Mucosa of stomach (tissue), 1 donor: ENCODE measurements around the gene CHD2.
"Not testable (repeated sequence)": the region's sequence is repeated elsewhere in the genome, so short reads cannot be mapped to it uniquely, and the experiment has no call there.

Experiments
- H3K27me3 ChIP-seq: one replicate; pipeline ENCODE4 v1.7.0; 2013; ENCODE audit warnings: mild to moderate bottlenecking, low read length; ENCODE audit not compliant: control insufficient read depth, insufficient read depth
- H3K36me3 ChIP-seq: one replicate; pipeline ENCODE4 v1.7.0; 2013; ENCODE audit warnings: low read length; ENCODE audit not compliant: control insufficient read depth, insufficient read depth
- H3K4me1 ChIP-seq: one replicate; pipeline ENCODE4 v1.7.0; 2013; ENCODE audit warnings: mild to moderate bottlenecking, low read length; ENCODE audit not compliant: control insufficient read depth, insufficient read depth
- H3K4me3 ChIP-seq: one replicate; pipeline ENCODE4 v1.7.0; 2013; ENCODE audit warnings: low read length
- H3K9ac ChIP-seq: one replicate; pipeline ENCODE4 v1.7.0; 2013; ENCODE audit warnings: mild to moderate bottlenecking, low read length, moderate library complexity
- H3K9me3 ChIP-seq: one replicate; pipeline ENCODE4 v1.7.0; 2013; ENCODE audit warnings: mild to moderate bottlenecking, low read length, moderate library complexity; ENCODE audit not compliant: control insufficient read depth
- donor health status: Pancreatic carcinoma.

Gene CHD2

GRCh38 chr15:93039562-93040287 is 139.6 kb downstream of the CHD2 start:
- not testable (repeated sequence) for H3K4me1 ChIP-seq, H3K9me3 ChIP-seq, H3K36me3 ChIP-seq, H3K9ac ChIP-seq, H3K4me3 ChIP-seq
- H3K27me3 ChIP-seq: peaks cover 22% of the 10 kb centered on the region

- peaks cover 22% of the 10 kb centered on the region for H3K27me3 ChIP-seq
- no peak overlapping the region for H3K4me3 ChIP-seq
- H3K9me3 ChIP-seq: no peaks in the 10 kb centered on the region
- H3K9ac ChIP-seq: no peak overlapping the region
- H3K36me3 ChIP-seq: no peaks in the 10 kb centered on the region
- peaks cover 5% of the 10 kb centered on the region for H3K4me1 ChIP-seq
Measured at GRCh38 chr15:93040288-93041158, 140.4 kb downstream of the CHD2 start.

- Histone ChIP-seq H3K36me3 (no peaks in the 10 kb centered on the region), H3K9ac (no peak overlapping the region), H3K27me3 (peaks cover 17% of the 10 kb centered on the region), H3K9me3 (no peaks in the 10 kb centered on the region), H3K4me3 (no peak overlapping the region), H3K4me1 (peaks cover 5% of the 10 kb centered on the region)
Measured at GRCh38 chr15:93041159-93041547, 141.0 kb downstream of the CHD2 start.

- Histone ChIP-seq H3K4me3 (no peak overlapping the region), H3K36me3 (no peaks in the 10 kb centered on the region), H3K4me1 (peaks cover 2% of the 10 kb centered on the region), H3K27me3 (peaks cover 9% of the 10 kb centered on the region), H3K9ac (no peak overlapping the region), H3K9me3 (no peaks in the 10 kb centered on the region)
Measured at GRCh38 chr15:93042211-93042610, 142.1 kb downstream of the CHD2 start.

GRCh38 chr15:93042691-93043378 is 142.7 kb downstream of the CHD2 start:
- H3K27me3 ChIP-seq: peaks cover 3% of the 10 kb centered on the region
- no peaks in the 10 kb centered on the region for H3K4me1 ChIP-seq
- H3K9ac ChIP-seq: no peak overlapping the region
- H3K4me3 ChIP-seq: no peak overlapping the region
- no peaks in the 10 kb centered on the region for H3K36me3 ChIP-seq
- no peaks in the 10 kb centered on the region for H3K9me3 ChIP-seq

GRCh38 chr15:93043621-93044300 is 143.6 kb downstream of the CHD2 start:
- H3K4me1 ChIP-seq: no peaks in the 10 kb centered on the region
- no peaks in the 10 kb centered on the region for H3K36me3 ChIP-seq
- H3K27me3 ChIP-seq: peaks cover 3% of the 10 kb centered on the region
- no peak overlapping the region for H3K4me3 ChIP-seq
- H3K9ac ChIP-seq: no peak overlapping the region
- H3K9me3 ChIP-seq: no peaks in the 10 kb centered on the region

- Histone ChIP-seq H3K4me1 (no peaks in the 10 kb centered on the region), H3K36me3 (no peaks in the 10 kb centered on the region), H3K4me3 (no peak overlapping the region), H3K9me3 (no peaks in the 10 kb centered on the region), H3K27me3 (peaks cover 9% of the 10 kb centered on the region), H3K9ac (no peak overlapping the region)
Measured at GRCh38 chr15:93044301-93045190, 144.4 kb downstream of the CHD2 start.

- H3K9me3 ChIP-seq: no peaks in the 10 kb centered on the region
- H3K9ac ChIP-seq: no peak overlapping the region
- H3K36me3 ChIP-seq: no peaks in the 10 kb centered on the region
- H3K4me3 ChIP-seq: no peak overlapping the region
- H3K27me3 ChIP-seq: peaks cover 6% of the 10 kb centered on the region
- no peaks in the 10 kb centered on the region for H3K4me1 ChIP-seq
Measured at GRCh38 chr15:93045191-93045785, 145.2 kb downstream of the CHD2 start.

- Histone ChIP-seq H3K4me1 (no peaks in the 10 kb centered on the region), H3K4me3 (no peak overlapping the region), H3K9ac (no peak overlapping the region), H3K27me3 (peaks cover 6% of the 10 kb centered on the region), H3K36me3 (no peaks in the 10 kb centered on the region), H3K9me3 (no peaks in the 10 kb centered on the region)
Measured at GRCh38 chr15:93046120-93046519, 146.0 kb downstream of the CHD2 start.

GRCh38 chr15:93046721-93047120 is 146.6 kb downstream of the CHD2 start:
- peaks cover 6% of the 10 kb centered on the region for H3K27me3 ChIP-seq
- H3K36me3 ChIP-seq: no peaks in the 10 kb centered on the region
- no peak overlapping the region for H3K4me3 ChIP-seq
- no peak overlapping the region for H3K9ac ChIP-seq
- H3K9me3 ChIP-seq: no peaks in the 10 kb centered on the region
- H3K4me1 ChIP-seq: no peaks in the 10 kb centered on the region
